SU-DHL-6 (cell line): ENCODE data around the gene PDE2A.

Source experiments
- H2AFZ ChIP-seq: fragments of 200-600 bp; sonication (generic); 2 replicates; pipeline ENCODE4 v1.6.1; 2014; ENCODE audit warnings: low read depth, mild to moderate bottlenecking, moderate library complexity, mixed read lengths, antibody characterized with exemption, low read length; ENCODE audit not compliant: severe bottlenecking
- H3F3A ChIP-seq: fragments of 200-600 bp; shearing (Covaris generic); 2 replicates; pipeline ENCODE4 v1.6.0; 2016; ENCODE audit warnings: antibody characterized with exemption, mild to moderate bottlenecking; ENCODE audit not compliant: insufficient read depth
- H3K27ac ChIP-seq: fragments of 200-600 bp; sonication (generic); 2 replicates; pipeline ENCODE4 v1.5.1; 2016; ENCODE audit warnings: low read depth, mild to moderate bottlenecking, low read length, moderate library complexity, mixed read lengths
- H3K27me3 ChIP-seq: fragments of 200-600 bp; sonication (generic), shearing (Covaris generic); 2 replicates; pipeline ENCODE4 v1.6.0; 2014; ENCODE audit warnings: mild to moderate bottlenecking, low read length
- H3K36me3 ChIP-seq: fragments of 200-600 bp; sonication (generic); 2 replicates; pipeline ENCODE4 v1.6.1; 2014; ENCODE audit warnings: mild to moderate bottlenecking, low read length, mixed read lengths
- H3K4me2 ChIP-seq: fragments of 300-600, 200-600 bp; shearing (Covaris generic), sonication (generic); 2 replicates; pipeline ENCODE4 v1.6.0; 2014; ENCODE audit warnings: low read length, low read depth, mild to moderate bottlenecking; ENCODE audit not compliant: poor library complexity, severe bottlenecking
- H3K4me3 ChIP-seq: fragments of 200-600 bp; sonication (generic); 2 replicates; pipeline ENCODE4 v1.5.1; 2014; ENCODE audit warnings: antibody characterized with exemption, low read length, mild to moderate bottlenecking, mixed read lengths; ENCODE audit not compliant: insufficient read depth, poor library complexity, severe bottlenecking
- H3K79me2 ChIP-seq: fragments of 200-600 bp; sonication (generic); 2 replicates; pipeline ENCODE4 v1.6.1; 2014; ENCODE audit warnings: mild to moderate bottlenecking, low read length, moderate library complexity; ENCODE audit not compliant: insufficient read depth
- H3K9ac ChIP-seq: fragments of 200-600 bp; sonication (generic); 2 replicates; pipeline ENCODE4 v1.7.0; 2014; ENCODE audit warnings: mild to moderate bottlenecking, low read length
- H3K9me2 ChIP-seq: fragments of 200-600 bp; sonication (generic); replicated peaks from 2 replicates; pipeline ENCODE4 v1.6.1; 2014; ENCODE audit warnings: low read length; ENCODE audit not compliant: insufficient read depth
- H3K9me3 ChIP-seq: fragments of 200-600 bp; sonication (generic); 2 replicates; pipeline ENCODE4 v1.6.1; 2014; ENCODE audit warnings: low read length, mixed read lengths; ENCODE audit not compliant: insufficient read depth
- H4K20me1 ChIP-seq: fragments of 200-600 bp; sonication (generic); 2 replicates; pipeline ENCODE4 v1.6.1; 2014; ENCODE audit warnings: low read depth, mild to moderate bottlenecking, antibody characterized with exemption, low read length, moderate library complexity, mixed read lengths
- CTCF ChIP-seq: fragments of 200-600 bp; sonication (generic); IDR thresholded peaks from one replicate; pipeline ENCODE4 v1.5.1; 2017; ENCODE audit warnings: antibody characterized with exemption, mild to moderate bottlenecking, low read length, moderate library complexity; ENCODE audit not compliant: insufficient read depth, poor library complexity, severe bottlenecking
- EZH2phosphoT487 ChIP-seq: fragments of 200-600 bp; sonication (generic), shearing (Covaris generic); conservative IDR thresholded peaks from 2 replicates; pipeline ENCODE4 v1.6.1; 2018; ENCODE audit warnings: mild to moderate bottlenecking, antibody characterized with exemption, low read length, moderate library complexity, mixed read lengths

PDE2A gene

GRCh38 chr11:72579816-72580641 lies 94.2 kb downstream of the PDE2A start:
- Histone ChIP-seq H3K4me2 (no peak overlapping the region), H3K4me3 (no peak overlapping the region), H4K20me1 (no peaks in the 10 kb centered on the region), H3K36me3 (no peaks in the 10 kb centered on the region), H2AFZ (no peak overlapping the region), H3K9me2 (no peaks in the 10 kb centered on the region), H3K9ac (no peak overlapping the region), H3K79me2 (no peaks in the 10 kb centered on the region), H3F3A (no peaks in the 10 kb centered on the region), H3K9me3 (no peaks in the 10 kb centered on the region), H3K27ac (no peak overlapping the region), H3K27me3 (no peaks in the 10 kb centered on the region)
- TF ChIP-seq CTCF (no peak), EZH2phosphoT487 (no peak)

- H3K9me2 ChIP-seq = no peaks in the 10 kb centered on the region
- no peaks in the 10 kb centered on the region for H3K9me3 ChIP-seq
- no peak overlapping the region for H2AFZ ChIP-seq
- TF ChIP-seq CTCF (no peak), EZH2phosphoT487 (no peak)
- H3K27ac ChIP-seq = no peak overlapping the region
- H3K4me3 ChIP-seq = no peak overlapping the region
- no peaks in the 10 kb centered on the region for H3K27me3 ChIP-seq
- H4K20me1 ChIP-seq = no peaks in the 10 kb centered on the region
- H3F3A ChIP-seq = no peaks in the 10 kb centered on the region
- H3K4me2 ChIP-seq = no peak overlapping the region
- H3K9ac ChIP-seq = no peak overlapping the region
- no peaks in the 10 kb centered on the region for H3K79me2 ChIP-seq
- H3K36me3 ChIP-seq = no peaks in the 10 kb centered on the region
These were observed 95.0 kb downstream of the PDE2A start for GRCh38 chr11:72578991-72579815.

- H3K36me3 ChIP-seq = no peaks in the 10 kb centered on the region
- H3K27me3 ChIP-seq = no peaks in the 10 kb centered on the region
- H2AFZ ChIP-seq = no peak overlapping the region
- no peaks in the 10 kb centered on the region for H3K79me2 ChIP-seq
- H3K4me3 ChIP-seq = no peak overlapping the region
- no peak overlapping the region for H3K27ac ChIP-seq
- H3K9me3 ChIP-seq = no peaks in the 10 kb centered on the region
- H3K4me2 ChIP-seq = no peak overlapping the region
- H3K9me2 ChIP-seq = no peaks in the 10 kb centered on the region
- H3F3A ChIP-seq = no peaks in the 10 kb centered on the region
- TF ChIP-seq EZH2phosphoT487 (no peak), CTCF (no peak)
- H4K20me1 ChIP-seq = no peaks in the 10 kb centered on the region
- H3K9ac ChIP-seq = no peak overlapping the region
These were observed 95.7 kb downstream of the PDE2A start for GRCh38 chr11:72578566-72578965.
